ENCODE data around the gene WASHC4. TPM values are rescaled to one million over a fixed set of nuclear protein-coding genes. Genes with fewer than 3 reads are reported as not detected.
A peak's percentile ranks its signal among the peaks of the same experiment; 100 is the strongest.

WASHC4 gene
- total and polyA plus RNA-seq, 10 of the 15 experiments (the other 5 are each of a cell fraction or from before 2014, with no cell fraction given): 16.0 to 50.6 (median 34.0) TPM

DNA sequence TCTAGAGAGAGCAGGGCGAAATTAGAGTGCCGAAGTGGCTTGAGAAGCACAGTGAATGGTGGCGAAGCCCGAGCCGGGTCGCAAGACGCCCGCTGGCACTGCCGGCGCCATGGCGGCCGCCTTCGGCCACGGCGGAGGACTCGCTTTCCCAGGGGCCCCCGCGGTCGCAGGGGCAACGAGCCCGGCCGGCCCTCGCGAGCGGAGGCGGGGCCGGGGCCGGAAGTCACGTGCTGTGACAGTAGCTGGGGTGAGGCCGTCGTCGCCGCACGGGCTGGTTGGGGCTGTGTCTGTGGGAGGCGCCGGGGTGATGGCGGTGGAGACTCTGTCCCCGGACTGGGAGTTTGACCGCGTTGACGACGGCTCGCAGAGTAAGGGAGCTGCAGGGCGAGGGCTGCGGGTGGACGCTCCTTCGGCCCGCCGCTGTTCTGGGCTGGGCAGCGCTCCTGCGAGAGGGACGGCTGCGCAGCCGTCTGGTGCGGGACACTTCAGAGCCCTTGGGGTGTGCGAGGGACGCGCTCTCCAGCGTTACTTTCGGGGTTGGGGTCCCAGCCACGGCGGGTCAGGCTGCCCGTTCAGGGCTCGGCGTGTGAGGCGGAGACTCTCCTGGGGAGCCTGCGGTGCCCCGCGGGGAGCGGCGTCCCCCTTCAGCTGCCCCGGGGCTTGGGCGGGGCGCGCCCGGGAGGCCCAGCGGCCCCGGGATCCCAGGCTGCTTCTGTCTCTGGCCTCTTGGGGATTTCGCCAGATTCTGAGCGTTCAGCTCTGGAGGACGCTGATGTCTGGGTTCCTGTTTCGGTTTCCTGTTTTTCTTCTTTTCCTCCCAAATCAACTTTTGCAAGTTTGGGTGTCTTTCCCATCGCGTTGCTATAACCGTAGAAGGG lies at the start of gene WASHC4 (continued):
- TF ChIP-seq SMARCA5 (IDR thresholded peaks at IDR 0.05) (0 out of 2 replicates have a peak, but pooled peaks have one; percentile 10), NFYA (IDR thresholded peaks at IDR 0.05; ENCODE audit: borderline replicate concordance, low read depth, low read length) (no peak), SREBF1 (IDR thresholded peaks at IDR 0.05; ENCODE audit: low read length) (no peak), YBX1 (IDR thresholded peaks at IDR 0.05) (no peak), FOXK2 (IDR thresholded peaks at IDR 0.05) (no peak), EZH2 (IDR thresholded peaks at IDR 0.05; ENCODE audit: borderline replicate concordance, control insufficient read depth, low read depth, low read length) (no peak), MYC (IDR thresholded peaks at IDR 0.05; ENCODE audit: insufficient read depth, insufficient read length, insufficient replicate concordance, low read length, severe bottlenecking) (no peak), ZNF274 (IDR thresholded peaks at IDR 0.05; ENCODE audit: insufficient read depth, insufficient read length) (no peak), SP1 (IDR thresholded peaks at IDR 0.05; ENCODE audit: low read depth, low read length) (peak; percentile 82)
- TF ChIP-seq, protein P1, sequence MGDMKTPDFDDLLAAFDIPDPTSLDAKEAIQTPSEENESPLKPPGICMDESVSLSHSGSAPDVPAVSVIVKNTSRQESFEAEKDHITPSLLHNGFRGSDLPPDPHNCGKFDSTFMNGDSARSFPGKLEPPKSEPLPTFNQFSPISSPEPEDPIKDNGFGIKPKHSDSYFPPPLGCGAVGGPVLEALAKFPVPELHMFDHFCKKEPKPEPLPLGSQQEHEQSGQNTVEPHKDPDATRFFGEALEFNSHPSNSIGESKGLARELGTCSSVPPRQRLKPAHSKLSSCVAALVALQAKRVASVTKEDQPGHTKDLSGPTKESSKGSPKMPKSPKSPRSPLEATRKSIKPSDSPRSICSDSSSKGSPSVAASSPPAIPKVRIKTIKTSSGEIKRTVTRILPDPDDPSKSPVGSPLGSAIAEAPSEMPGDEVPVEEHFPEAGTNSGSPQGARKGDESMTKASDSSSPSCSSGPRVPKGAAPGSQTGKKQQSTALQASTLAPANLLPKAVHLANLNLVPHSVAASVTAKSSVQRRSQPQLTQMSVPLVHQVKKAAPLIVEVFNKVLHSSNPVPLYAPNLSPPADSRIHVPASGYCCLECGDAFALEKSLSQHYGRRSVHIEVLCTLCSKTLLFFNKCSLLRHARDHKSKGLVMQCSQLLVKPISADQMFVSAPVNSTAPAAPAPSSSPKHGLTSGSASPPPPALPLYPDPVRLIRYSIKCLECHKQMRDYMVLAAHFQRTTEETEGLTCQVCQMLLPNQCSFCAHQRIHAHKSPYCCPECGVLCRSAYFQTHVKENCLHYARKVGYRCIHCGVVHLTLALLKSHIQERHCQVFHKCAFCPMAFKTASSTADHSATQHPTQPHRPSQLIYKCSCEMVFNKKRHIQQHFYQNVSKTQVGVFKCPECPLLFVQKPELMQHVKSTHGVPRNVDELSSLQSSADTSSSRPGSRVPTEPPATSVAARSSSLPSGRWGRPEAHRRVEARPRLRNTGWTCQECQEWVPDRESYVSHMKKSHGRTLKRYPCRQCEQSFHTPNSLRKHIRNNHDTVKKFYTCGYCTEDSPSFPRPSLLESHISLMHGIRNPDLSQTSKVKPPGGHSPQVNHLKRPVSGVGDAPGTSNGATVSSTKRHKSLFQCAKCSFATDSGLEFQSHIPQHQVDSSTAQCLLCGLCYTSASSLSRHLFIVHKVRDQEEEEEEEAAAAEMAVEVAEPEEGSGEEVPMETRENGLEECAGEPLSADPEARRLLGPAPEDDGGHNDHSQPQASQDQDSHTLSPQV (IDR thresholded peaks at IDR 0.05): 0 out of 2 replicates have a peak, but pooled peaks have one; percentile 29
- TF ChIP-seq, protein P2, sequence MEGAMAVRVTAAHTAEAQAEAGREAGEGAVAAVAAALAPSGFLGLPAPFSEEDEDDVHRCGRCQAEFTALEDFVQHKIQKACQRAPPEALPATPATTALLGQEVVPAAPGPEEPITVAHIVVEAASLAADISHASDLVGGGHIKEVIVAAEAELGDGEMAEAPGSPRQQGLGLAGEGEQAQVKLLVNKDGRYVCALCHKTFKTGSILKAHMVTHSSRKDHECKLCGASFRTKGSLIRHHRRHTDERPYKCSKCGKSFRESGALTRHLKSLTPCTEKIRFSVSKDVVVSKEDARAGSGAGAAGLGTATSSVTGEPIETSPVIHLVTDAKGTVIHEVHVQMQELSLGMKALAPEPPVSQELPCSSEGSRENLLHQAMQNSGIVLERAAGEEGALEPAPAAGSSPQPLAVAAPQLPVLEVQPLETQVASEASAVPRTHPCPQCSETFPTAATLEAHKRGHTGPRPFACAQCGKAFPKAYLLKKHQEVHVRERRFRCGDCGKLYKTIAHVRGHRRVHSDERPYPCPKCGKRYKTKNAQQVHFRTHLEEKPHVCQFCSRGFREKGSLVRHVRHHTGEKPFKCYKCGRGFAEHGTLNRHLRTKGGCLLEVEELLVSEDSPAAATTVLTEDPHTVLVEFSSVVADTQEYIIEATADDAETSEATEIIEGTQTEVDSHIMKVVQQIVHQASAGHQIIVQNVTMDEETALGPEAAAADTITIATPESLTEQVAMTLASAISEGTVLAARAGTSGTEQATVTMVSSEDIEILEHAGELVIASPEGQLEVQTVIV (IDR thresholded peaks at IDR 0.05; ENCODE audit: borderline replicate concordance, partially characterized antibody): no peak
- TF ChIP-seq, protein P3, sequence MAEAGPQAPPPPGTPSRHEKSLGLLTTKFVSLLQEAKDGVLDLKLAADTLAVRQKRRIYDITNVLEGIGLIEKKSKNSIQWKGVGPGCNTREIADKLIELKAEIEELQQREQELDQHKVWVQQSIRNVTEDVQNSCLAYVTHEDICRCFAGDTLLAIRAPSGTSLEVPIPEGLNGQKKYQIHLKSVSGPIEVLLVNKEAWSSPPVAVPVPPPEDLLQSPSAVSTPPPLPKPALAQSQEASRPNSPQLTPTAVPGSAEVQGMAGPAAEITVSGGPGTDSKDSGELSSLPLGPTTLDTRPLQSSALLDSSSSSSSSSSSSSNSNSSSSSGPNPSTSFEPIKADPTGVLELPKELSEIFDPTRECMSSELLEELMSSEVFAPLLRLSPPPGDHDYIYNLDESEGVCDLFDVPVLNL (IDR thresholded peaks at IDR 0.05; ENCODE audit: low read depth, low read length): no peak
- TF ChIP-seq, protein P4, sequence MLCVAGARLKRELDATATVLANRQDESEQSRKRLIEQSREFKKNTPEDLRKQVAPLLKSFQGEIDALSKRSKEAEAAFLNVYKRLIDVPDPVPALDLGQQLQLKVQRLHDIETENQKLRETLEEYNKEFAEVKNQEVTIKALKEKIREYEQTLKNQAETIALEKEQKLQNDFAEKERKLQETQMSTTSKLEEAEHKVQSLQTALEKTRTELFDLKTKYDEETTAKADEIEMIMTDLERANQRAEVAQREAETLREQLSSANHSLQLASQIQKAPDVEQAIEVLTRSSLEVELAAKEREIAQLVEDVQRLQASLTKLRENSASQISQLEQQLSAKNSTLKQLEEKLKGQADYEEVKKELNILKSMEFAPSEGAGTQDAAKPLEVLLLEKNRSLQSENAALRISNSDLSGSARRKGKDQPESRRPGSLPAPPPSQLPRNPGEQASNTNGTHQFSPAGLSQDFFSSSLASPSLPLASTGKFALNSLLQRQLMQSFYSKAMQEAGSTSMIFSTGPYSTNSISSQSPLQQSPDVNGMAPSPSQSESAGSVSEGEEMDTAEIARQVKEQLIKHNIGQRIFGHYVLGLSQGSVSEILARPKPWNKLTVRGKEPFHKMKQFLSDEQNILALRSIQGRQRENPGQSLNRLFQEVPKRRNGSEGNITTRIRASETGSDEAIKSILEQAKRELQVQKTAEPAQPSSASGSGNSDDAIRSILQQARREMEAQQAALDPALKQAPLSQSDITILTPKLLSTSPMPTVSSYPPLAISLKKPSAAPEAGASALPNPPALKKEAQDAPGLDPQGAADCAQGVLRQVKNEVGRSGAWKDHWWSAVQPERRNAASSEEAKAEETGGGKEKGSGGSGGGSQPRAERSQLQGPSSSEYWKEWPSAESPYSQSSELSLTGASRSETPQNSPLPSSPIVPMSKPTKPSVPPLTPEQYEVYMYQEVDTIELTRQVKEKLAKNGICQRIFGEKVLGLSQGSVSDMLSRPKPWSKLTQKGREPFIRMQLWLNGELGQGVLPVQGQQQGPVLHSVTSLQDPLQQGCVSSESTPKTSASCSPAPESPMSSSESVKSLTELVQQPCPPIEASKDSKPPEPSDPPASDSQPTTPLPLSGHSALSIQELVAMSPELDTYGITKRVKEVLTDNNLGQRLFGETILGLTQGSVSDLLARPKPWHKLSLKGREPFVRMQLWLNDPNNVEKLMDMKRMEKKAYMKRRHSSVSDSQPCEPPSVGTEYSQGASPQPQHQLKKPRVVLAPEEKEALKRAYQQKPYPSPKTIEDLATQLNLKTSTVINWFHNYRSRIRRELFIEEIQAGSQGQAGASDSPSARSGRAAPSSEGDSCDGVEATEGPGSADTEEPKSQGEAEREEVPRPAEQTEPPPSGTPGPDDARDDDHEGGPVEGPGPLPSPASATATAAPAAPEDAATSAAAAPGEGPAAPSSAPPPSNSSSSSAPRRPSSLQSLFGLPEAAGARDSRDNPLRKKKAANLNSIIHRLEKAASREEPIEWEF (IDR thresholded peaks at IDR 0.05; ENCODE audit: insufficient replicate concordance, low read depth, low read length): no peak
